CD8-positive, alpha-beta memory T cell (primary cell): Measurements from ENCODE around the gene FSTL1. TPM values are rescaled to one million over a fixed set of nuclear protein-coding genes. Genes with fewer than 3 reads are reported as not detected.

Experiments
- CTCF ChIA-PET: fragments of 350-600 bp; sonication (Branson Sonifier 250); formaldehyde crosslinking; loops from one replicate; lab custom pipeline; 2021; ENCODE audit warnings: antibody characterized with exemption; lab: Charles Lee
- POLR2A ChIA-PET: fragments of 350-600 bp; sonication (Branson Sonifier 250); formaldehyde crosslinking; loops from one replicate; lab custom pipeline; 2021; ENCODE audit warnings: antibody characterized with exemption; lab: Charles Lee
- DNase-seq, 5 donors: peaks; one replicate each; pipeline versions ENCODE4 v3.0.0 to v3.0.0-alpha.2; 2020 to 2022; ENCODE audit warnings: mixed read lengths in 1 of 5
- H3K27ac ChIP-seq: one replicate; pipeline ENCODE4 v1.7.0; 2013; ENCODE audit warnings: low read depth, mild to moderate bottlenecking, low read length, moderate library complexity
- H3K27me3 ChIP-seq: 2 replicates; pipeline ENCODE4 v1.7.0; 2013; ENCODE audit warnings: low read length, mild to moderate bottlenecking; ENCODE audit not compliant: insufficient read depth, poor library complexity, severe bottlenecking
- H3K36me3 ChIP-seq: 2 replicates; pipeline ENCODE4 v1.7.0; 2013; ENCODE audit warnings: mild to moderate bottlenecking, low read length, moderate library complexity; ENCODE audit not compliant: insufficient read depth
- H3K4me1 ChIP-seq: 2 replicates; pipeline ENCODE4 v1.7.0; 2013; ENCODE audit warnings: mild to moderate bottlenecking, low read length, moderate library complexity; ENCODE audit not compliant: insufficient read depth
- H3K4me3 ChIP-seq: 2 replicates; pipeline ENCODE4 v1.7.0; 2013; ENCODE audit warnings: mild to moderate bottlenecking, low read length
- H3K9me3 ChIP-seq: 2 replicates; pipeline ENCODE4 v1.7.0; 2013; ENCODE audit warnings: mild to moderate bottlenecking, low read length
- H3K27ac Mint-ChIP-seq, 8 donors: one replicate each; pipeline ENCODE4 v1.8.0; 2020 to 2021; ENCODE audit warnings: mixed read lengths in 8 of 8, mild to moderate bottlenecking in 6 of 8, inconsistent platforms in 3 of 8, moderate library complexity in 3 of 8
- H3K27me3 Mint-ChIP-seq, 2 donors: one replicate each; pipeline ENCODE4 v1.8.0; 2020 to 2021; ENCODE audit warnings: mixed read lengths in 2 of 2, mild to moderate bottlenecking in 1 of 2, moderate library complexity in 1 of 2
- H3K36me3 Mint-ChIP-seq, 3 donors: one replicate each; pipeline ENCODE4 v1.8.0; 2020 to 2021; ENCODE audit warnings: mixed read lengths in 3 of 3, inconsistent platforms in 1 of 3, mild to moderate bottlenecking in 1 of 3
- H3K4me1 Mint-ChIP-seq, 3 donors: one replicate each; pipeline ENCODE4 v1.8.0; 2020 to 2021; ENCODE audit warnings: mixed read lengths in 3 of 3, inconsistent platforms in 1 of 3, mild to moderate bottlenecking in 1 of 3
- H3K4me3 Mint-ChIP-seq, 7 donors: one replicate each; pipeline ENCODE4 v1.8.0; 2020 to 2021; ENCODE audit warnings: mixed read lengths in 7 of 7, mild to moderate bottlenecking in 6 of 7, moderate library complexity in 4 of 7, inconsistent platforms in 2 of 7
- H3K9me3 Mint-ChIP-seq, 5 donors: one replicate each; pipeline ENCODE4 v1.8.0; 2020 to 2022; ENCODE audit warnings: mixed read lengths in 5 of 5, mild to moderate bottlenecking in 3 of 5, moderate library complexity in 2 of 5, inconsistent platforms in 1 of 5
- polyA plus RNA-seq: library from polyadenylated mRNA; unstranded; fragments of 300-500 nt; fragmentation: Illumina TruSeq; gene quantifications from one replicate; pipeline ENCODE4 v1.2.3, GENCODE V29; 2021
- total RNA-seq, 2 experiments: library from RNA; stranded (reverse); gene quantifications; one replicate each; pipeline ENCODE4 v1.2.3, GENCODE V29; 2021

Gene FSTL1
- total and polyA plus RNA-seq, 3 experiments from 2014 or later, result 0.09 to 0.53 TPM; not detected in 1

DNA sequence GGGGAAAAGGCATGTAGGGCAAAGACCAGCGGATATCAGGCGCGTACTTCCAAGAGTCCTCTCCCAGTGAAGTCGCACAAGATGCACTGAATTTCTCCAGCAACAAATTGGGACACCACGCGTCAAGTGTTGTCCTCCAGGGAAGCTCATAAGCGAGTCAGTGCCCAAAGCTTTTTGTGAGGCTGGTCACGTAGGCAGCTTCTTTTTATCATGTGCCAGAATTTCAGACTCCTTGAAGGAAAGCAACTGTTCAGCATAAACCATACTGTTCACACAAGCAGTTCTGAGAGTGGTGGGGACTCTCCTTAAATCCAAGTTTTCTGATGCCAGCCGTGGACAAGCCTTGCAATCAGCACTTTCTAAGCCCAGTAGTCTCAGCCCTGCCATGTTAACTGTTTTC is 10.1 kb upstream of the FSTL1 start:
- CTCF ChIA-PET, result no interaction called here
- no peaks in the 10 kb centered on the region for H3K36me3 Mint-ChIP-seq
- no peaks in the 10 kb centered on the region for H3K9me3 ChIP-seq
- H3K4me1 ChIP-seq, result no peaks in the 10 kb centered on the region
- H3K36me3 ChIP-seq, result no peaks in the 10 kb centered on the region
- H3K4me3 ChIP-seq, result no peak overlapping the region
- DNase-seq, result no peak
- no peak overlapping the region for H3K4me3 Mint-ChIP-seq
- H3K4me1 Mint-ChIP-seq, result no peaks in the 10 kb centered on the region
- no peaks in the 10 kb centered on the region for H3K27me3 ChIP-seq
- H3K27me3 Mint-ChIP-seq, result peaks cover 2 to 22% of the 10 kb centered on the region in 2 donors
- H3K27ac Mint-ChIP-seq, result peak overlapping the region in 1 of 8 donors; percentile 17
- no peak overlapping the region for H3K27ac ChIP-seq
- H3K9me3 Mint-ChIP-seq, result no peaks in the 10 kb centered on the region
- POLR2A ChIA-PET, result no interaction called here

GRCh38 chr3:120460181-120460790 is 9.5 kb upstream of the FSTL1 start:
- Mint-ChIP-seq H3K4me3 (no peak overlapping the region), H3K9me3 (no peaks in the 10 kb centered on the region), H3K4me1 (no peaks in the 10 kb centered on the region), H3K36me3 (no peaks in the 10 kb centered on the region), H3K27me3 (peaks cover 7 to 28% of the 10 kb centered on the region in 2 donors), H3K27ac (no peak overlapping the region)
- POLR2A ChIA-PET, result no interaction called here
- H3K9me3 ChIP-seq, result no peaks in the 10 kb centered on the region
- CTCF ChIA-PET, result no interaction called here
- H3K36me3 ChIP-seq, result no peaks in the 10 kb centered on the region
- H3K4me1 ChIP-seq, result no peaks in the 10 kb centered on the region
- no peak for DNase-seq
- H3K27ac ChIP-seq, result no peak overlapping the region
- H3K4me3 ChIP-seq, result no peak overlapping the region
- H3K27me3 ChIP-seq, result no peaks in the 10 kb centered on the region

- no peaks in the 10 kb centered on the region for H3K36me3 Mint-ChIP-seq
- Histone ChIP-seq H3K9me3 (no peaks in the 10 kb centered on the region), H3K27ac (no peak overlapping the region), H3K27me3 (no peaks in the 10 kb centered on the region), H3K4me1 (no peaks in the 10 kb centered on the region), H3K4me3 (no peak overlapping the region), H3K36me3 (no peaks in the 10 kb centered on the region)
- CTCF ChIA-PET, result no interaction called here
- DNase-seq, result no peak
- H3K27me3 Mint-ChIP-seq, result peaks cover 7 to 34% of the 10 kb centered on the region in 2 donors
- H3K27ac Mint-ChIP-seq, result no peak overlapping the region
- H3K4me3 Mint-ChIP-seq, result no peak overlapping the region
- POLR2A ChIA-PET, result no interaction called here
- H3K4me1 Mint-ChIP-seq, result no peaks in the 10 kb centered on the region
- H3K9me3 Mint-ChIP-seq, result no peaks in the 10 kb centered on the region
These were observed 8.4 kb upstream of the FSTL1 start for GRCh38 chr3:120459196-120459595.

GRCh38 chr3:120457827-120458226 is 7.0 kb upstream of the FSTL1 start:
- ChIA-PET CTCF (no interaction called here), POLR2A (no interaction called here)
- Mint-ChIP-seq H3K4me1 (no peaks in the 10 kb centered on the region), H3K36me3 (no peaks in the 10 kb centered on the region), H3K4me3 (no peak overlapping the region), H3K9me3 (peaks cover 0 to 5% (median 0%) of the 10 kb centered on the region in 5 donors), H3K27me3 (peaks cover 7 to 42% of the 10 kb centered on the region in 2 donors), H3K27ac (no peak overlapping the region)
- H3K27me3 ChIP-seq, result no peaks in the 10 kb centered on the region
- no peak for DNase-seq
- H3K4me3 ChIP-seq, result no peak overlapping the region
- H3K4me1 ChIP-seq, result no peaks in the 10 kb centered on the region
- no peaks in the 10 kb centered on the region for H3K36me3 ChIP-seq
- no peaks in the 10 kb centered on the region for H3K9me3 ChIP-seq
- H3K27ac ChIP-seq, result no peak overlapping the region

DNA sequence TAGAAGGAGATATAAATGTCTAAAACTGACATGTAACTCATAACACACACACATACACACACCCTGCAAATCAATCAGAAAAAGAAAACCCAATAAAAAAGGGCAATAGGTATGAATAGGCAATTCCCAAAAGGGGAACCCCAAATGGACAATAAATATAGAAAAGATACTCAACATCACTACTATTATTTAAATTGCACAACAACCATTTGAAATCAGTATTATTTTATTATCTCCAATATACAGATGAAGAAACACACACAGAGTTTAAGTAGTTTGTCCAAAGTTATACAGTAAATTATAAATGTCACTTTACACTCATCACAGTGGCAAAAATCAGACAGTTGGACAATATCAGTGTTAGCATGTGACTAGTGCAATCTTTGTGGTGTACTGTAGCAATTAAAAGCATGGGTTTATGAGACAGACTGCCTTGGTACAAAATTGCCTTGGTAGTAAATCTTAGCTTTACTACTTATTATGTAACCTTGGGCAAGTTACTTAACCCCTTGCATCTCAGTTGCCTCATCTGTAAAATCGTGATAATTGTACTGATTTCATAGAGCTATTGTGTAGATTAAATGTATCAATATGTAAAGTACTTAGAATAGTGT is 3.4 kb upstream of the FSTL1 start:
- H3K4me3 ChIP-seq, result no peak overlapping the region
- peaks cover 10 to 18% (median 15%) of the 10 kb centered on the region in 3 donors for H3K4me1 Mint-ChIP-seq
- peaks cover 0 to 5% (median 0%) of the 10 kb centered on the region in 5 donors for H3K9me3 Mint-ChIP-seq
- peaks cover 7% of the 10 kb centered on the region for H3K27me3 ChIP-seq
- no peak overlapping the region for H3K27ac Mint-ChIP-seq
- ChIA-PET CTCF (no interaction called here), POLR2A (no interaction called here)
- H3K27ac ChIP-seq, result no peak overlapping the region
- peaks cover 0 to 4% (median 0%) of the 10 kb centered on the region in 3 donors for H3K36me3 Mint-ChIP-seq
- no peak for DNase-seq
- H3K27me3 Mint-ChIP-seq, result peaks cover 23 to 52% of the 10 kb centered on the region in 2 donors
- H3K4me1 ChIP-seq, result no peaks in the 10 kb centered on the region
- H3K36me3 ChIP-seq, result no peaks in the 10 kb centered on the region
- no peak overlapping the region for H3K4me3 Mint-ChIP-seq
- no peaks in the 10 kb centered on the region for H3K9me3 ChIP-seq

- H3K4me1 ChIP-seq, result no peaks in the 10 kb centered on the region
- peaks cover 7% of the 10 kb centered on the region for H3K27me3 ChIP-seq
- peak overlapping the region in 4 of 7 donors; percentile 0 to 52 (median 20) for H3K4me3 Mint-ChIP-seq
- peaks cover 10 to 18% (median 15%) of the 10 kb centered on the region in 3 donors for H3K4me1 Mint-ChIP-seq
- H3K27ac ChIP-seq, result no peak overlapping the region
- peaks cover 0 to 5% (median 0%) of the 10 kb centered on the region in 5 donors for H3K9me3 Mint-ChIP-seq
- DNase-seq, result no peak
- ChIA-PET CTCF (no interaction called here), POLR2A (no interaction called here)
- peaks cover 0 to 4% (median 0%) of the 10 kb centered on the region in 3 donors for H3K36me3 Mint-ChIP-seq
- H3K9me3 ChIP-seq, result no peaks in the 10 kb centered on the region
- H3K36me3 ChIP-seq, result no peaks in the 10 kb centered on the region
- H3K27ac Mint-ChIP-seq, result no peak overlapping the region
- H3K27me3 Mint-ChIP-seq, result peaks cover 23 to 57% of the 10 kb centered on the region in 2 donors
- H3K4me3 ChIP-seq, result no peak overlapping the region
These were observed 2.0 kb upstream of the FSTL1 start for GRCh38 chr3:120452816-120453215.

GRCh38 chr3:120451806-120452205 is 1.0 kb upstream of the FSTL1 start:
- peaks cover 7% of the 10 kb centered on the region for H3K27me3 ChIP-seq
- H3K27ac ChIP-seq, result no peak overlapping the region
- POLR2A ChIA-PET, result no interaction called here
- Mint-ChIP-seq H3K9me3 (peaks cover 0 to 5% (median 0%) of the 10 kb centered on the region in 5 donors), H3K4me1 (peaks cover 10 to 18% (median 15%) of the 10 kb centered on the region in 3 donors), H3K27ac (no peak overlapping the region), H3K4me3 (peak overlapping the region; percentile 6 to 85 (median 35)), H3K27me3 (peaks cover 27 to 63% of the 10 kb centered on the region in 2 donors), H3K36me3 (peaks cover 0 to 4% (median 0%) of the 10 kb centered on the region in 3 donors)
- H3K4me1 ChIP-seq, result no peaks in the 10 kb centered on the region
- no peaks in the 10 kb centered on the region for H3K9me3 ChIP-seq
- CTCF ChIA-PET, result no interaction called here
- no peaks in the 10 kb centered on the region for H3K36me3 ChIP-seq
- DNase-seq, result no peak
- H3K4me3 ChIP-seq, result no peak overlapping the region

- peak overlapping the region; percentile 6 to 85 (median 35) for H3K4me3 Mint-ChIP-seq
- H3K9me3 ChIP-seq, result no peaks in the 10 kb centered on the region
- no peak for DNase-seq
- H3K27me3 ChIP-seq, result peaks cover 7% of the 10 kb centered on the region
- H3K27ac ChIP-seq, result no peak overlapping the region
- CTCF ChIA-PET, result no interaction called here
- peaks cover 0 to 5% (median 0%) of the 10 kb centered on the region in 5 donors for H3K9me3 Mint-ChIP-seq
- H3K4me1 Mint-ChIP-seq, result peaks cover 10 to 18% (median 15%) of the 10 kb centered on the region in 3 donors
- H3K27me3 Mint-ChIP-seq, result peaks cover 27 to 68% of the 10 kb centered on the region in 2 donors
- H3K36me3 ChIP-seq, result no peaks in the 10 kb centered on the region
- H3K36me3 Mint-ChIP-seq, result peaks cover 0 to 4% (median 0%) of the 10 kb centered on the region in 3 donors
- no peak overlapping the region for H3K4me3 ChIP-seq
- POLR2A ChIA-PET, result no interaction called here
- H3K4me1 ChIP-seq, result no peaks in the 10 kb centered on the region
- H3K27ac Mint-ChIP-seq, result no peak overlapping the region
These were observed 525 bp upstream of the FSTL1 start for GRCh38 chr3:120451272-120451761.
